Left cardiac atrium (tissue), 4 donors: Measurements from ENCODE around the gene ANK3. TPM values are rescaled to one million over a fixed set of nuclear protein-coding genes. Genes with fewer than 3 reads are reported as not detected.
A peak's percentile ranks its signal among the peaks of the same experiment; 100 is the strongest.

Experiments used
- ATAC-seq, 2 donors: fragments of 200-7000 bp; cut with Tn5 transposase; one replicate each; pipeline ENCODE4 v1.9.1; 2020; ENCODE audit warnings: mild to moderate bottlenecking in 2 of 2, moderate library complexity in 2 of 2
- DNase-seq: peaks from one replicate; pipeline ENCODE4 v3.0.0-alpha.2; 2020
- intact Hi-C, 2 donors: fragments of 100-400 bp; cut with DNase I; formaldehyde crosslinking; loops; one replicate each; pipeline versions ENCODE4 v1.14.1 to v1.15.1; 2022 to 2023
- total RNA-seq, 2 donors: library from RNA; stranded (reverse); fragmentation: NEBNext Ultra II Directional; extraction: Animal tissue kit (Norgen Biotek cat#: 25700); gene quantifications; one replicate each; pipeline ENCODE4 v1.2.1, GENCODE V29; 2021
- donor health status: DM: no; HTN: yes; CAD: no.
- donor health status: DM: no; HTN: yes; CAD: no; lungs with severe emphysema.
- donor health status: DM: yes; HTN: yes; CAD: no.
- donor health status: Dilated cardiomyopathy.

The ANK3 gene
- total RNA-seq, 2 donors from 2014 or later = 142 to 199 TPM

- no peak for DNase-seq
- peak; percentile 75 to 79 for ATAC-seq
These were observed 248.7 kb downstream of the ANK3 start for GRCh38 chr10:60140651-60141632.

GRCh38 chr10:60139798-60140566 is 249.7 kb downstream of the ANK3 start:
- DNase-seq = no peak
- intact Hi-C loops = no loop called here
- ATAC-seq = no peak

More at GRCh38 chr10:60140651-60141632, 248.7 kb downstream of the ANK3 start:
- intact Hi-C loops = no loop called here

GRCh38 chr10:60139290-60139689 is 250.4 kb downstream of the ANK3 start:
- intact Hi-C loops = no loop called here
- no peak for DNase-seq
- ATAC-seq = no peak

DNA sequence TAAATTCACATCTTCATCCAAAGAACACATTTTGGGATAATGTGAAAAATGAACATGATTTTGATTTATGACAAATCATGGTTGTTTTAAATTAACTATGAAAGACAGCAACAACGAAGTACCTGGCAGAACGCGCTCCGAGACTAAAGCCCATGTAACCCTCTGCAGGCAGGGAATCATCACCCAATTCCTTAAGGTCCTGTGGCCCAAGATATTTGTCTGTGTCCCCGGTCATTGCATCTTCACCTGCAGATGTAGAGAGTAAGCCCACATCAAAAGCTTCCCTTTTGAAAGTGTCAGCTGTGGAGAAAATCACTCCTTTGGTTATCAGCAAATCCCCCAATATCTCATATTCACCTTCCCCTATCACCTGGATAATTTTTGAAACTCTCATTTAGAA is 250.8 kb downstream of the ANK3 start:
- intact Hi-C loops = no loop called here
- ATAC-seq (no peak), DNase-seq (no peak)

DNA sequence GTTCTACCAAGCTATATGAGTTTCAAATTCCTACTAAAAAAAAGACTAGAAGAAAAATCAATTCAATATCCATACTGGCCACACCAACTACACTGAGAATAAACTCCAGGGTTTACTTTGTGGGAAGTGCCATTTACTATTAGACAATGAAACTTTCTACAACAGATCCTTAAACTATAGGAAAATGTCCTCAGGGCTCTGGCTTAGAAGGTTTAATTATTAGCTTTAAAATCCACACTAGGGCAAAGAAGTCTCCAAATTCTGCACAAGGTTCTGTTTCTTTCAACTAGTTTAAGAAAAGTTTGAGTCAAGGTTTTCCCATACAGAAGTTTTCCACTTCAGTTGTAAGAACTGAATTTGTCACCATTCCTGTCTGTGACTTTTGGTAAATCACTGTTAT is 251.6 kb downstream of the ANK3 start:
- DNase-seq = no peak
- intact Hi-C loops = no loop called here
- no peak for ATAC-seq

DNA sequence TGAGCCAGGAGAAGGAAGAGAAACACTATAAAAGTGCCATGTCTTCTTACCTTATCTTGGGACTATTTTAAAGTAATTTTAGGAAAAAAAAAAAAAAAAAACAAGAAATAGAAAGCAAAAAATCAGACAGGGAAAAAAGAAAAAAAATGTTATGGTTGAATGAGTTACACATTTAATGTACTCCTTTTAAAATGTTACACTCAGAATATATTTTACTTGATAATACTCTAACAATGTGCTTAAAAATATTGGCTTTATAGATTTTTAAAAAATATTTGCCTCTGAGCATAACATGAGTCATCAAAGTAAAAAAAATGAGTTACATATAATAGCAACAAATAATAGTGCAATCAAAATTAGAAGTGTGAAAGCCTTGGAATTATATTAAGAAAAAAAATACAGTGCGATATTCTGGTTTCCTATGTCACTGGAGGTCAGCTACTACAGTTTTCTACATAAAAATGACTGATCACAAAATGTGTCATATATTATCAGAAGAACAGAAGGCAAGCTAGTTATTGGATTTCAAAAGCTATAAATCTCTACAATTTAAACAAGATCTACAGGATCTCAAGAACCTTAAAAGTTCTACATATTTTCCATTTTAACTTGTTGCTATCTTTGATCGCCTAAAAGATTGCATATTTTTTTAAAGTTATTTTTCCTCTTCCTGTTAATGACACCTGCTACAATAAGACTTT is 252.2 kb downstream of the ANK3 start:
- DNase-seq = no peak
- ATAC-seq = no peak
- intact Hi-C loops = no loop called here

- DNase-seq (no peak), ATAC-seq (no peak)
- intact Hi-C loops = no loop called here
These were observed 254.7 kb downstream of the ANK3 start for GRCh38 chr10:60135020-60135419.

GRCh38 chr10:60134548-60134947 is 255.1 kb downstream of the ANK3 start:
- DNase-seq (no peak), ATAC-seq (no peak)
- intact Hi-C loops = no loop called here

DNA sequence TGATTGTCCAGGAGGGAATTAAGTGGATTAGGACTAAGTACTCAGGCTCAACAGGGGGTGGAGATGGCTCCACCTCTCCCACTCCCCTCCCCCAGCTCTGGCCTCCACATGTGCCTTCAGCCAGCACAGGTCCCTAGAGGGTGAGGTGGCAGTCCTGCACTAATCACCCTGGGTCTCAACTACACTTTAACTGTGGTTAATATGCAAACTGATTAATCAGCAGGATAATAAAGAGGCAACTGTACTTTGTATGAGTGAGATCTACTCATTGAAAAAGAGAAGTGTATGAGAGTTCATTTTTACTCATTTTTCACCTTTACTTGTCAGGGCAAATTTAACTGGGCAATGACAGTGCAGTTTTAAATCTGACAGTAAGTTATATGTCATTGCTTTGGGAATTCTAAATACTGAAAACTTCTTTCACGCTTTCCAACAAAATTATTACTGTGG is 259.5 kb downstream of the ANK3 start:
- intact Hi-C loops = no loop called here
- ATAC-seq = peak in 1 of 2 donors; percentile 44
- DNase-seq = no peak

GRCh38 chr10:60125895-60126294 is 263.8 kb downstream of the ANK3 start:
- intact Hi-C loops = no loop called here
- DNase-seq = no peak

DNA sequence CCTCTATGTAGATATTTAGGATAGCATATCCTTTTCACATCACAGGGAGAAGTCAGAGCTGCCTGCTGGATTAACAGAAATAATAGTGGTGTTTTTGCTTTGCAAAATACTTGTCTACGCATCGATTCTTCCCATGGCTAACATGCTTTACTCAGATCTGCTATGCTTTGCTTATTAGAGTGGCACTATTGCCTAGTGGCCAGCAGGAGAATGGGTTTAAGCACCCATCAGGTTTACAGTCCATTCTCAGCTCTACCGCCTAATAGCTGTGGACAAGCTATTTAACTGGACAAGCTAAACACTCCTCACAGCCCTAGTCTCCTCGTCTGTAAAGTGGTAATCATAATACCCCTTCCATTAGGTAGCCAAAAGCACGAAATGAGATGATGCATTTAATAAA is 265.1 kb downstream of the ANK3 start:
- DNase-seq (no peak), ATAC-seq (no peak)
- intact Hi-C loops = no loop called here

More at GRCh38 chr10:60125895-60126294, 263.8 kb downstream of the ANK3 start:
- no peak for ATAC-seq

- no peak for DNase-seq
- intact Hi-C loops = no loop called here
- ATAC-seq = peak in 1 of 2 donors; percentile 50
These were observed 266.0 kb downstream of the ANK3 start for GRCh38 chr10:60123668-60124067.

- intact Hi-C loops = no loop called here
- DNase-seq = no peak
- ATAC-seq = peak; percentile 75 to 96
These were observed 266.5 kb downstream of the ANK3 start for GRCh38 chr10:60123172-60123571.

- intact Hi-C loops = no loop called here
- peak in 1 of 2 donors; percentile 41 for ATAC-seq
- DNase-seq = no peak
These were observed 267.5 kb downstream of the ANK3 start for GRCh38 chr10:60122190-60122589.

- no peak for DNase-seq
- intact Hi-C loops = loop anchor here (5.0 to 10.0 kb wide), 2 partner anchors 90 to 317 kb away; no protein-coding TSS in a partner anchor
- ATAC-seq = peak; percentile 50 to 68
These were observed 274.7 kb downstream of the ANK3 start for GRCh38 chr10:60114765-60115586.

DNA sequence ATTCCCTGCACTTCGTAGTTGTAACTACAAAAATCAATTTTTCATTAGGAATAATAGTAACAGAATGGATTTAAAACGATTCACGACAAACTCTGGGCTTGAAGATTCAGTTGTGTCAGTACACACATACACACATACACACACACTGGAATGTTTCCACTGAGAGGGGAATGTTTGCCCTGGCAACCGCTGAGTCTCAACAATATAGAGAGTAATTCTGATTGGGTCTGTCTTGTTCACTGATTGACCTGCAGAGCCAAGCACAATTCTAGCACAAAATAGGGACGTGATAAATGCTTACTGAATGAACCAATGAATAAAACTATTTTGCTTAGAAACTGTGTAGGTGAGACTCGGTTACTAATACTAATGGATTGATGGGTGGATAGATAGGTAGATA is 278.9 kb downstream of the ANK3 start:
- DNase-seq (no peak), ATAC-seq (no peak)
- intact Hi-C loops = loop anchor here (5.0 to 10.0 kb wide), 2 partner anchors 94 to 322 kb away; no protein-coding TSS in a partner anchor

DNA sequence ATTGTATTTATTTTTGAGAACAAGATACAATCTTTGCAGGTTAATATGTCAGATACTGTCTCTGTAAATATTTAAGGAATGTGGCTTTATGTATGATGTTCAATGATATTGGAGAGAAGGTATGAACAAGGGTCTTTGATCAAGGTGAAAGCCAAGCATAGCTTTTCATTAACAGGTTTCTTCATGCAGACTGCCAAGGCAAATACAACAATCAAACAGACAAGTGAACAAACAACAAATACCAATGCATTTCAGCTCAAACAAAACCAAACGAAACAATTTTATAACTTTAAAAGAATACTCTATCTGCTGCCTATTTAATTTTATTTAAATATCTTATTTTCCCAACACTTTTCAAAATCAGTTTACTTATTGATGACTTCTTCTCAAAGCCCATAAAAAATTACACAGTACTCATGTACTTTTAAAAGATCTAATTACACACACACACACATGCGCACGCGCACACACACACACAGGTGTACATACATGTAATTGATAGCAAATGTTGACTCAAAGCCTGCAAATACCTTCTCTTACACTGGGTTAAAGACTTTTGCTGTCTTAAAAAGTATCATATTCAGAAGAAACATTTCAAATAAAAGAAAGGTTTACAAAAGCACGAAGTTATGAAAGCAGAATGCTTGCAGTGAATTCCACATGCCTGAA is 282.2 kb downstream of the ANK3 start:
- intact Hi-C loops = no loop called here
- ATAC-seq = no peak
- DNase-seq = no peak

DNA sequence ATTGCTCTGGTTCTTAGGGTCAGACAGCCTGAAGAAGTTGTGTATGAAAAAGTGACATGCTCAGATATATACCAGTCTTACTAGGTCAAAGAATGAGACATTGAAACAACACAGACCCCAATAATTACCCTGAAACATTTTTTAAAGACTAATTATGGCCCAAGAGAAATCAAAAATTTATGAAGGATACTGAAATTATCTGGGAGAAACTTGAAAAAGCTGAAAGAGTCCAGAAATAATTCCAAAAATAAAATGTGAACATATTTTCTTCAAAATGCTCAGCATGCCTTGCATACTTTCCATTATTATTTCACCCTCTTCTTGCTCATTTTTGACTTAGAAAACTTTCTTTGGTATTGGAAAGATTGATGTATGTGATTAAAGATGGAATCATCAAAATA is 284.4 kb downstream of the ANK3 start:
- ATAC-seq = peak in 1 of 2 donors; percentile 41
- intact Hi-C loops = no loop called here
- no peak for DNase-seq
